Coronary artery (tissue), 2 donors: ENCODE measurements around the gene CAMTA1.

Experiments used
- DNase-seq: peaks from one replicate; pipeline ENCODE4 v3.0.0-alpha.2; 2017; ENCODE audit warnings: low spot score
- H3K27ac ChIP-seq, 2 donors: fragments of 200-600 bp; sonication (generic); one replicate each; pipeline ENCODE4 v1.5.1; 2016 to 2019
- H3K4me3 ChIP-seq: fragments of 200-600 bp; sonication (generic); 2 replicates; pipeline ENCODE4 v1.5.1; 2016; ENCODE audit warnings: mild to moderate bottlenecking, moderate library complexity
- TF ChIP-seq, protein P1 (sequence below): fragments of 200-600 bp; sonication (generic); IDR thresholded peaks from one replicate; pipeline ENCODE4 v1.5.1; 2019; ENCODE audit warnings: antibody characterized with exemption

The CAMTA1 gene

GRCh38 chr1:7606096-7606495 is 820.8 kb downstream of the CAMTA1 start:
- TF ChIP-seq, protein P1, sequence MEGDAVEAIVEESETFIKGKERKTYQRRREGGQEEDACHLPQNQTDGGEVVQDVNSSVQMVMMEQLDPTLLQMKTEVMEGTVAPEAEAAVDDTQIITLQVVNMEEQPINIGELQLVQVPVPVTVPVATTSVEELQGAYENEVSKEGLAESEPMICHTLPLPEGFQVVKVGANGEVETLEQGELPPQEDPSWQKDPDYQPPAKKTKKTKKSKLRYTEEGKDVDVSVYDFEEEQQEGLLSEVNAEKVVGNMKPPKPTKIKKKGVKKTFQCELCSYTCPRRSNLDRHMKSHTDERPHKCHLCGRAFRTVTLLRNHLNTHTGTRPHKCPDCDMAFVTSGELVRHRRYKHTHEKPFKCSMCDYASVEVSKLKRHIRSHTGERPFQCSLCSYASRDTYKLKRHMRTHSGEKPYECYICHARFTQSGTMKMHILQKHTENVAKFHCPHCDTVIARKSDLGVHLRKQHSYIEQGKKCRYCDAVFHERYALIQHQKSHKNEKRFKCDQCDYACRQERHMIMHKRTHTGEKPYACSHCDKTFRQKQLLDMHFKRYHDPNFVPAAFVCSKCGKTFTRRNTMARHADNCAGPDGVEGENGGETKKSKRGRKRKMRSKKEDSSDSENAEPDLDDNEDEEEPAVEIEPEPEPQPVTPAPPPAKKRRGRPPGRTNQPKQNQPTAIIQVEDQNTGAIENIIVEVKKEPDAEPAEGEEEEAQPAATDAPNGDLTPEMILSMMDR, result no peak
- no peak for DNase-seq
- H3K27ac ChIP-seq, result no peak overlapping the region
- H3K4me3 ChIP-seq, result no peak overlapping the region

- no peak for DNase-seq
- H3K27ac ChIP-seq, result no peak overlapping the region
- H3K4me3 ChIP-seq, result no peak overlapping the region
- TF ChIP-seq, protein P1, result no peak
Measured at GRCh38 chr1:7607097-7607496, 821.8 kb downstream of the CAMTA1 start.

DNA sequence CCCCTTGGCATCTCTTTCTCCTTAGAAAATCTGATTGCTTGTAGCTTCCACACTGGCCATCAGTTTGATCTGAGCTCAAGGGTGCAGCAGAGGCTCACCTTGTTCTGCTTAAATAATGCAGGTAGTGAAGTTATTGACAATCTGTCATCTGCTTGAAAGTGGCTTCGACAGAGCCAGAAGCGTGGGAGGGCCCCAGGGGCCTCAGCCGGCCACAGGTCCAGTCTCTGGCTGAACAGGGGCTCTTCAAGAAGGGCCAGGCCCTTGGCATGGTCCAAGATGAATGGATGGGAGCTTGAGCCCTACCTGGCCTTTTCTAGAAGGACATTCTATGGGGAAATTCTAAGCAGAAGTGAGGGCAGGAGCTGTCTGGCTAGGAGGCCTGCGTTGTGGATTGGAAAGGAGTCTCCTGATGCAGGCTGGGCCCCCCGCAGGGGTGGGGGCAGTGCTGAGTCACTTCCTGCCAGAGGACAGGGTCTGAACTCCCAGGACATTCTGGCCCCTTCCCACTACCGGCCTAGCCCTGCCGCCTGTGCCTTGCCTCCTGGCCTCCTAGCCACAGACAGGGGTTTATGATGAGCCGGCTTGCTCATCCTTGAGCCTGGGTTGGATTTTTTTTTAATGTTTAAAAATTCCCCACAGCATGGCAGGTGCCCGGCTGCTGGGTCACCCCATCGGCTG is 823.5 kb downstream of the CAMTA1 start:
- Histone ChIP-seq H3K4me3 (no peak overlapping the region), H3K27ac (no peak overlapping the region)
- TF ChIP-seq, protein P1, result no peak
- no peak for DNase-seq

GRCh38 chr1:7609311-7609994 is 824.2 kb downstream of the CAMTA1 start:
- no peak for DNase-seq
- Histone ChIP-seq H3K27ac (no peak overlapping the region), H3K4me3 (no peak overlapping the region)
- TF ChIP-seq, protein P1, result no peak

- H3K27ac ChIP-seq, result no peak overlapping the region
- no peak for DNase-seq
- TF ChIP-seq, protein P1, result no peak
- H3K4me3 ChIP-seq, result no peak overlapping the region
Measured at GRCh38 chr1:7610106-7610731, 825.0 kb downstream of the CAMTA1 start.

- H3K4me3 ChIP-seq, result no peak overlapping the region
Measured at GRCh38 chr1:7610936-7611335, 825.7 kb downstream of the CAMTA1 start.

More at GRCh38 chr1:7610936-7611335, 825.7 kb downstream of the CAMTA1 start:
- TF ChIP-seq, protein P1, result no peak
- no peak overlapping the region for H3K27ac ChIP-seq
- DNase-seq, result no peak
